Left ventricle myocardium inferior (tissue), 1 donor: ENCODE data around the gene EEFSEC. TPM values are rescaled to one million over a fixed set of nuclear protein-coding genes. Genes with fewer than 3 reads are reported as not detected.

Experiments used
- DNase-seq: peaks from one replicate; pipeline ENCODE4 v3.0.0-alpha.2; 2020
- H3K27ac ChIP-seq: fragments of 200-600 bp; replicated peaks from 2 replicates; pipeline ENCODE4 v1.8.0; 2021
- H3K27me3 ChIP-seq: fragments of 200-600 bp; 2 replicates; pipeline ENCODE4 v1.8.0; 2021; ENCODE audit warnings: low read depth
- H3K36me3 ChIP-seq: fragments of 200-600 bp; 2 replicates; pipeline ENCODE4 v1.8.0; 2021
- H3K4me1 ChIP-seq: fragments of 200-600 bp; 2 replicates; pipeline ENCODE4 v1.8.0; 2021
- H3K4me3 ChIP-seq: fragments of 200-600 bp; 2 replicates; pipeline ENCODE4 v1.8.0; 2021; ENCODE audit warnings: mild to moderate bottlenecking, moderate library complexity
- H3K9me3 ChIP-seq: fragments of 200-600 bp; replicated peaks from 2 replicates; pipeline ENCODE4 v1.8.0; 2021
- CTCF ChIP-seq: fragments of 200-600 bp; IDR thresholded peaks from 2 replicates; pipeline ENCODE4 v1.8.0; 2021; ENCODE audit warnings: antibody characterized with exemption, mild to moderate bottlenecking, borderline replicate concordance
- intact Hi-C: fragments of 100-400 bp; cut with micrococcal nuclease; formaldehyde crosslinking; loops from one replicate; pipeline ENCODE4 v1.11.0; 2022
- total RNA-seq: library from RNA; stranded (reverse); fragmentation: NEBNext Ultra II Directional; extraction: Animal tissue kit (Norgen Biotek cat#: 25700); gene quantifications from one replicate; pipeline ENCODE4 v1.2.1, GENCODE V29; 2021
- donor health status: DM: no; HTN: yes; CAD: no; lungs with severe emphysema.

Gene EEFSEC
- total RNA-seq, 1 donor from 2014 or later: 23.7 TPM

- intact Hi-C loops: no loop called here
- peaks cover 27% of the 10 kb centered on the region for H3K36me3 ChIP-seq
- peaks cover 21% of the 10 kb centered on the region for H3K4me1 ChIP-seq
- no peak overlapping the region for H3K27ac ChIP-seq
- H3K9me3 ChIP-seq: peaks cover 18% of the 10 kb centered on the region
- H3K4me3 ChIP-seq: no peak overlapping the region
- no peak for DNase-seq
- no peaks in the 10 kb centered on the region for H3K27me3 ChIP-seq
- no peak for TF ChIP-seq CTCF
Observed at GRCh38 chr3:128289534-128289933, 136.3 kb downstream of the EEFSEC start.

GRCh38 chr3:128290484-128290883 lies 137.2 kb downstream of the EEFSEC start:
- TF ChIP-seq CTCF: no peak
- intact Hi-C loops: no loop called here

GRCh38 chr3:128293930-128294329 lies 140.6 kb downstream of the EEFSEC start:
- peaks cover 18% of the 10 kb centered on the region for H3K9me3 ChIP-seq
- intact Hi-C loops: no loop called here
- no peak for TF ChIP-seq CTCF
- H3K27ac ChIP-seq: peak overlapping the region; percentile 84
- peaks cover 25% of the 10 kb centered on the region for H3K36me3 ChIP-seq
- H3K27me3 ChIP-seq: no peaks in the 10 kb centered on the region
- H3K4me1 ChIP-seq: peaks cover 53% of the 10 kb centered on the region
- no peak for DNase-seq
- H3K4me3 ChIP-seq: no peak overlapping the region

More at GRCh38 chr3:128290484-128290883, 137.2 kb downstream of the EEFSEC start:
- H3K36me3 ChIP-seq: peaks cover 27% of the 10 kb centered on the region
- no peak overlapping the region for H3K27ac ChIP-seq
- peaks cover 18% of the 10 kb centered on the region for H3K9me3 ChIP-seq
- no peak for DNase-seq
- peaks cover 29% of the 10 kb centered on the region for H3K4me1 ChIP-seq
- no peaks in the 10 kb centered on the region for H3K27me3 ChIP-seq
- no peak overlapping the region for H3K4me3 ChIP-seq

GRCh38 chr3:128294999-128295468 lies 141.8 kb downstream of the EEFSEC start:
- no peaks in the 10 kb centered on the region for H3K27me3 ChIP-seq
- no peak overlapping the region for H3K4me3 ChIP-seq
- peaks cover 60% of the 10 kb centered on the region for H3K4me1 ChIP-seq
- TF ChIP-seq CTCF: no peak
- no peak for DNase-seq
- H3K9me3 ChIP-seq: peaks cover 15% of the 10 kb centered on the region
- peak overlapping the region; percentile 84 for H3K27ac ChIP-seq
- intact Hi-C loops: no loop called here
- H3K36me3 ChIP-seq: peaks cover 14% of the 10 kb centered on the region

GRCh38 chr3:128296469-128297251 lies 143.4 kb downstream of the EEFSEC start:
- no peaks in the 10 kb centered on the region for H3K9me3 ChIP-seq
- peaks cover 71% of the 10 kb centered on the region for H3K4me1 ChIP-seq
- H3K4me3 ChIP-seq: no peak overlapping the region
- peaks cover under 1% of the 10 kb centered on the region for H3K36me3 ChIP-seq
- intact Hi-C loops: no loop called here
- TF ChIP-seq CTCF: no peak
- H3K27ac ChIP-seq: peak overlapping the region; percentile 87
- peak; percentile 56 for DNase-seq
- H3K27me3 ChIP-seq: no peaks in the 10 kb centered on the region
